GM21515 (cell line): Measurements from ENCODE around the gene CLDN25.

ENCODE experiments used
- ATAC-seq: cut with Tn5 transposase; IDR thresholded peaks from one replicate; pipeline ENCODE4 v1.9.1; 2021; ENCODE audit not compliant: unreplicated experiment

Gene CLDN25

GRCh38 chr11:113806406-113806805 lies 26.8 kb downstream of the CLDN25 start:
- ATAC-seq = no peak

- ATAC-seq = no peak
Measured at GRCh38 chr11:113808931-113809330, 29.3 kb downstream of the CLDN25 start.

GRCh38 chr11:113814181-113814580 lies 34.6 kb downstream of the CLDN25 start:
- ATAC-seq = no peak

GRCh38 chr11:113817162-113817561 lies 37.6 kb downstream of the CLDN25 start:
- ATAC-seq = no peak

- no peak for ATAC-seq
Measured at GRCh38 chr11:113817626-113818025, 38.0 kb downstream of the CLDN25 start.

GRCh38 chr11:113818426-113818825 lies 38.8 kb downstream of the CLDN25 start:
- no peak for ATAC-seq

- ATAC-seq = no peak
Measured at GRCh38 chr11:113827477-113827876, 47.9 kb downstream of the CLDN25 start.

- no peak for ATAC-seq
Measured at GRCh38 chr11:113828191-113828590, 48.6 kb downstream of the CLDN25 start.

- ATAC-seq = no peak
Measured at GRCh38 chr11:113829751-113830150, 50.2 kb downstream of the CLDN25 start.
